ENCODE measurements around the gene ZNF419. TPM values are rescaled to one million over a fixed set of nuclear protein-coding genes. Genes with fewer than 3 reads are reported as not detected.
"Not testable (repeated sequence)": the region's sequence is repeated elsewhere in the genome, so short reads cannot be mapped to it uniquely, and the experiment has no call there.

ZNF419 gene
- total and polyA plus RNA-seq, 10 donors: 5.9 to 20.4 (median 13.8) TPM

- Histone ChIP-seq H3K36me3 (peaks cover 0 to 60% (median 35%) of the 10 kb centered on the region in 6 donors), H3K9me3 (peaks cover 13 to 100% (median 98%) of the 10 kb centered on the region in 8 donors), H3K4me3 (no peak overlapping the region), H3K27me3 (replicated peaks in 1 of 7) (no peaks in the 10 kb centered on the region), H3K27ac (no peak overlapping the region), H3K4me1 (no peaks in the 10 kb centered on the region)
- intact Hi-C loops (cut with DNase I; ENCODE audit: low total_unique reads): no loop called here
- 86 to 96% (median 96%) methylated on average over 5 of the region's 5 CpGs for WGBS, 5 donors
- no peak for DNase-seq
- TF ChIP-seq POLR2A (IDR thresholded peaks at IDR 0.05): no peak
- TF ChIP-seq CTCF (IDR thresholded peaks at IDR 0.05 in 8 of 11, conservative IDR thresholded peaks at IDR 0.05 in 3 of 11): no peak
- no peak for TF ChIP-seq POLR2AphosphoS5 (IDR thresholded peaks at IDR 0.05)
Measured at GRCh38 chr19:57515255-57515654, 27.7 kb downstream of the ZNF419 start.

GRCh38 chr19:57518021-57518420 lies 30.5 kb downstream of the ZNF419 start:
- whole genome bisulfite sequencing, 5 donors: 83 to 91% (median 90%) methylated on average over 4 of the region's 4 CpGs
- peaks cover 3 to 99% (median 89%) of the 10 kb centered on the region in 8 donors for H3K9me3 ChIP-seq

GRCh38 chr19:57527136-57527881 lies 39.8 kb downstream of the ZNF419 start, which contains the start of gene ZNF549:
ZNF549 (plus strand) TSS chr19:57527356; CDS start chr19:57527574, 218 bp downstream.
- 1 to 5% (median 1%) methylated on average over 32 to 64 of the region's 64 CpGs for WGBS, 5 donors
- intact Hi-C loops (cut with DNase I; ENCODE audit: low total_unique reads): no loop called here
- Histone ChIP-seq H3K27me3 (replicated peaks in 1 of 7) (no peaks in the 10 kb centered on the region), H3K27ac (peak within 1 kb of the TSS; percentile 69 to 91 (median 86)), H3K4me3 (peak within 1 kb of the TSS; percentile 63 to 89 (median 80)), H3K36me3 (peaks cover 8 to 26% (median 18%) of the 10 kb centered on the region in 6 donors), H3K4me1 (peaks cover 6 to 26% (median 20%) of the 10 kb centered on the region in 6 donors), H3K9me3 (peaks cover 2 to 73% (median 39%) of the 10 kb centered on the region in 8 donors)
- DNase-seq: peak; percentile 95
- no peak for TF ChIP-seq POLR2A (IDR thresholded peaks at IDR 0.05)
- peak; percentile 86 to 91 (median 88) for TF ChIP-seq POLR2AphosphoS5 (IDR thresholded peaks at IDR 0.05)
- peak in 2 of 11 experiments; percentile 17 to 35 for TF ChIP-seq CTCF (IDR thresholded peaks at IDR 0.05 in 8 of 11, conservative IDR thresholded peaks at IDR 0.05 in 3 of 11)

More at GRCh38 chr19:57518021-57518420, 30.5 kb downstream of the ZNF419 start:
- H3K4me3 ChIP-seq; H3K4me1 ChIP-seq; H3K27ac ChIP-seq; H3K27me3 ChIP-seq (replicated peaks in 1 of 7); intact Hi-C loops (cut with DNase I; ENCODE audit: low total_unique reads); DNase-seq: not testable (repeated sequence)
- peaks cover 0 to 53% (median 33%) of the 10 kb centered on the region in 6 donors for H3K36me3 ChIP-seq

GRCh38 chr19:57537953-57538547 lies 50.5 kb downstream of the ZNF419 start:
- Histone ChIP-seq H3K27me3 (replicated peaks in 1 of 7) (no peaks in the 10 kb centered on the region), H3K4me1 (no peaks in the 10 kb centered on the region), H3K36me3 (peaks cover 42 to 100% (median 94%) of the 10 kb centered on the region in 6 donors), H3K4me3 (peak overlapping the region in 1 of 8 donors; percentile 1), H3K9me3 (peaks cover 65 to 100% (median 100%) of the 10 kb centered on the region in 8 donors), H3K27ac (no peak overlapping the region)
- intact Hi-C loops (cut with DNase I; ENCODE audit: low total_unique reads): no loop called here
- 86 to 99% (median 97%) methylated on average over 7 of the region's 7 CpGs for WGBS, 5 donors
- DNase-seq: no peak
- TF ChIP-seq CTCF (IDR thresholded peaks at IDR 0.05 in 8 of 11, conservative IDR thresholded peaks at IDR 0.05 in 3 of 11): no peak

Small RNA genes lying within 50 kb of the gene (small RNA-seq; reads per million reads assigned to genes)
- 0 reads per million in 4 donors for gene VN1R107P

Other genes with a start within 250 kb of the ZNF419 start
- 10 to 100 TPM; 16.7 to 27.7 (median 18.1) TPM for gene ZNF805, start 247.1 kb upstream of the ZNF419 start, total RNA-seq
- 1 to 10 TPM in 1 of 3 donors, under 1 TPM in 2; 0.22 to 1.1 (median 0.88) TPM for gene ZNF805, start 247.1 kb upstream of the ZNF419 start, polyA plus RNA-seq
- gene ZNF460, start 207.3 kb upstream of the ZNF419 start, total RNA-seq: 10 to 100 TPM; 60.8 to 84.7 (median 68.1) TPM
- 1 to 10 TPM in 1 of 3 donors, under 1 TPM in 2; 0.24 to 2.1 (median 0.33) TPM for gene ZNF460, start 207.3 kb upstream of the ZNF419 start, polyA plus RNA-seq
- 10 to 100 TPM in 6 of 7 donors, 1 to 10 TPM in 1; 9.7 to 16.9 (median 13.0) TPM for gene ZNF543, start 167.3 kb upstream of the ZNF419 start, total RNA-seq
- gene ZNF543, start 167.3 kb upstream of the ZNF419 start, polyA plus RNA-seq: 1 to 10 TPM; 1.6 to 2.4 (median 1.7) TPM
- gene ZNF304, start 136.5 kb upstream of the ZNF419 start, total RNA-seq: 10 to 100 TPM in 6 of 7 donors, 1 to 10 TPM in 1; 9.8 to 16.7 (median 13.3) TPM
- gene ZNF304, start 136.5 kb upstream of the ZNF419 start, polyA plus RNA-seq: 1 to 10 TPM; 2.9 to 3.9 (median 3.6) TPM
- 10 to 100 TPM in 4 of 7 donors, 1 to 10 TPM in 3; 7.7 to 36.6 (median 18.0) TPM for gene TRAPPC2B, start 124.2 kb upstream of the ZNF419 start, total RNA-seq
- gene TRAPPC2B, start 124.2 kb upstream of the ZNF419 start, polyA plus RNA-seq: 10 to 100 TPM; 20.2 to 24.0 (median 23.6) TPM
- 1 to 10 TPM; 3.3 to 8.8 (median 5.4) TPM for gene ZNF547, start 124.2 kb upstream of the ZNF419 start, total RNA-seq
- 1 to 10 TPM; 2.3 to 3.5 (median 3.5) TPM for gene ZNF547, start 124.2 kb upstream of the ZNF419 start, polyA plus RNA-seq
- gene ZNF548, start 97.9 kb upstream of the ZNF419 start, total RNA-seq: 10 to 100 TPM; 21.2 to 48.2 (median 34.6) TPM
- gene ZNF548, start 97.9 kb upstream of the ZNF419 start, polyA plus RNA-seq: 10 to 100 TPM; 12.4 to 14.2 (median 12.5) TPM
- 10 to 100 TPM; 13.4 to 23.0 (median 18.8) TPM for gene ZNF17, start 76.6 kb upstream of the ZNF419 start, total RNA-seq
- gene ZNF17, start 76.6 kb upstream of the ZNF419 start, polyA plus RNA-seq: 1 to 10 TPM; 1.8 to 3.5 (median 2.6) TPM
- gene ZNF749, start 52.4 kb upstream of the ZNF419 start, total RNA-seq: 10 to 100 TPM in 4 of 7 donors, 1 to 10 TPM in 3; 7.3 to 15.4 (median 10.8) TPM
- 1 to 10 TPM; 2.7 to 9.4 (median 5.4) TPM for gene ZNF749, start 52.4 kb upstream of the ZNF419 start, polyA plus RNA-seq
- 1 to 10 TPM in 5 of 7 donors, under 1 TPM in 2; 0.82 to 2.0 (median 1.4) TPM for gene VN1R1, start 30.6 kb upstream of the ZNF419 start, total RNA-seq
- under 1 TPM; 0.26 to 0.30 (median 0.30) TPM for gene VN1R1, start 30.6 kb upstream of the ZNF419 start, polyA plus RNA-seq
- gene ZNF772, start 10.2 kb upstream of the ZNF419 start, total RNA-seq: 10 to 100 TPM; 10.9 to 33.7 (median 19.9) TPM
- 1 to 10 TPM; 1.4 to 3.3 (median 2.7) TPM for gene ZNF772, start 10.2 kb upstream of the ZNF419 start, polyA plus RNA-seq
- gene ZNF773, start 12.2 kb downstream of the ZNF419 start, total RNA-seq: 10 to 100 TPM; 10.5 to 25.2 (median 17.5) TPM
- 1 to 10 TPM; 3.0 to 5.7 (median 3.9) TPM for gene ZNF773, start 12.2 kb downstream of the ZNF419 start, polyA plus RNA-seq
- gene ZNF549, start 39.6 kb downstream of the ZNF419 start, total RNA-seq: 10 to 100 TPM in 4 of 7 donors, 1 to 10 TPM in 3; 8.5 to 13.0 (median 10.8) TPM
- gene ZNF549, start 39.6 kb downstream of the ZNF419 start, polyA plus RNA-seq: 1 to 10 TPM; 2.6 to 3.9 (median 2.8) TPM
- 10 to 100 TPM; 10.5 to 39.5 (median 13.3) TPM for gene ZNF550, start 72.1 kb downstream of the ZNF419 start, total RNA-seq
- 1 to 10 TPM; 5.4 to 6.4 (median 5.4) TPM for gene ZNF550, start 72.1 kb downstream of the ZNF419 start, polyA plus RNA-seq
- 1 to 10 TPM; 4.3 to 9.3 (median 6.1) TPM for gene ZNF416, start 91.2 kb downstream of the ZNF419 start, total RNA-seq
- 1 to 10 TPM; 2.1 to 3.8 (median 3.4) TPM for gene ZNF416, start 91.2 kb downstream of the ZNF419 start, polyA plus RNA-seq
- 10 to 100 TPM in 3 of 7 donors, 1 to 10 TPM in 4; 5.1 to 12.0 (median 8.6) TPM for gene ZIK1, start 96.4 kb downstream of the ZNF419 start, total RNA-seq
- 1 to 10 TPM; 3.4 to 4.5 (median 3.7) TPM for gene ZIK1, start 96.4 kb downstream of the ZNF419 start, polyA plus RNA-seq
- 1 to 10 TPM; 3.5 to 7.4 (median 4.1) TPM for gene ZNF530, start 112.1 kb downstream of the ZNF419 start, total RNA-seq
- gene ZNF530, start 112.1 kb downstream of the ZNF419 start, polyA plus RNA-seq: 1 to 10 TPM; 2.4 to 3.2 (median 2.9) TPM
- 10 to 100 TPM; 18.3 to 30.7 (median 23.1) TPM for gene ZNF134, start 126.5 kb downstream of the ZNF419 start, total RNA-seq
- gene ZNF134, start 126.5 kb downstream of the ZNF419 start, polyA plus RNA-seq: 1 to 10 TPM; 3.7 to 7.6 (median 5.7) TPM
- 10 to 100 TPM; 18.9 to 28.4 (median 20.8) TPM for gene ZNF211, start 145.4 kb downstream of the ZNF419 start, total RNA-seq
- 10 to 100 TPM in 2 of 3 donors, 1 to 10 TPM in 1; 9.5 to 14.2 (median 12.3) TPM for gene ZNF211, start 145.4 kb downstream of the ZNF419 start, polyA plus RNA-seq
- gene ZSCAN4, start 181.2 kb downstream of the ZNF419 start, total RNA-seq: under 1 TPM in 3 of 7 donors, not detected in 4; 0.29 to 0.58 (median 0.47) TPM
- not detected for gene ZSCAN4, start 181.2 kb downstream of the ZNF419 start, polyA plus RNA-seq
- 10 to 100 TPM; 10.0 to 14.3 (median 13.4) TPM for gene ZNF551, start 194.2 kb downstream of the ZNF419 start, total RNA-seq
- 1 to 10 TPM; 2.0 to 3.8 (median 2.5) TPM for gene ZNF551, start 194.2 kb downstream of the ZNF419 start, polyA plus RNA-seq
- gene ZNF154, start 221.5 kb downstream of the ZNF419 start, total RNA-seq: 10 to 100 TPM in 6 of 7 donors, 1 to 10 TPM in 1; 9.3 to 21.2 (median 15.3) TPM
- 1 to 10 TPM; 3.6 to 5.8 (median 4.3) TPM for gene ZNF154, start 221.5 kb downstream of the ZNF419 start, polyA plus RNA-seq
- gene ZNF671, start 239.9 kb downstream of the ZNF419 start, total RNA-seq: 10 to 100 TPM; 16.1 to 23.3 (median 17.1) TPM
- 10 to 100 TPM; 10.4 to 11.7 (median 10.9) TPM for gene ZNF671, start 239.9 kb downstream of the ZNF419 start, polyA plus RNA-seq